AG09319 (cell line): Measurements from ENCODE around the gene TARBP2.

Experiments
- DNase-seq: peaks from one replicate; pipeline ENCODE4 v3.0.0-alpha.2; 2010; ENCODE audit warnings: low read depth; ENCODE audit errors: extremely low read depth
- CTCF ChIP-seq: IDR thresholded peaks from 2 replicates; pipeline ENCODE4 v1.5.1; 2011; ENCODE audit warnings: low read depth, mild to moderate bottlenecking, inconsistent platforms, low read length, moderate library complexity

Gene TARBP2

GRCh38 chr12:53498235-53498630 is 2.9 kb upstream of the TARBP2 start:
- DNase-seq, result no peak
- no peak for TF ChIP-seq CTCF

GRCh38 chr12:53499266-53500141 is 1.6 kb upstream of the TARBP2 start, which contains the start of gene MAP3K12:
Gene MAP3K12 (minus strand): TSS chr12:53499458. CDS start chr12:53487391, 12,067 bp downstream.
- DNase-seq, result peak; percentile 34
- TF ChIP-seq CTCF, result peak; percentile 20

GRCh38 chr12:53500142-53500775 is 824 bp upstream of the TARBP2 start:
- TF ChIP-seq CTCF, result no peak

GRCh38 chr12:53501615-53502181 is 615 bp downstream of the TARBP2 start:
- no peak for DNase-seq
- no peak for TF ChIP-seq CTCF

More at GRCh38 chr12:53500142-53500775, 824 bp upstream of the TARBP2 start:
- DNase-seq, result peak; percentile 59

GRCh38 chr12:53502331-53502730 is 1.2 kb downstream of the TARBP2 start:
- no peak for TF ChIP-seq CTCF
- no peak for DNase-seq

- no peak for DNase-seq
Measured at GRCh38 chr12:53502983-53503728, 2.1 kb downstream of the TARBP2 start.

More at GRCh38 chr12:53502983-53503728, 2.1 kb downstream of the TARBP2 start:
- no peak for TF ChIP-seq CTCF
